Endothelial cell of umbilical vein (primary cell): Measurements from ENCODE around the gene SESN1. TPM values are rescaled to one million over a fixed set of nuclear protein-coding genes. Genes with fewer than 3 reads are reported as not detected.
"Not testable (repeated sequence)": the region's sequence is repeated elsewhere in the genome, so short reads cannot be mapped to it uniquely, and the experiment has no call there.

Experiments used
- BruUV-seq: library from RNA; stranded (reverse); fragments of 400-500 nt; replicated peaks from 2 replicates; lab custom pipeline; 2021; lab: Mats Ljungman, UMichigan
- CTCF ChIA-PET: fragments of 300-600, 350-600 bp; sonication (Branson Sonifier 250); formaldehyde crosslinking; loops from one replicate; lab custom pipeline; 2021; ENCODE audit warnings: antibody characterized with exemption, inconsistent platforms; lab: Charles Lee
- POLR2A ChIA-PET: fragments of 300-600, 350-600 bp; sonication (Branson Sonifier 250); formaldehyde crosslinking; loops from one replicate; lab custom pipeline; 2021; ENCODE audit warnings: antibody characterized with exemption, inconsistent platforms; lab: Charles Lee
- DNase-seq: peaks from one replicate; pipeline ENCODE4 v3.0.0-alpha.2; 2011; ENCODE audit warnings: low read depth, low spot score
- FAIRE-seq: peaks from 2 replicates; lab custom pipeline; 2011; peaks lifted over from hg19 to GRCh38; lab: Jason Lieb, UNC
- H2AFZ ChIP-seq: 2 replicates; pipeline ENCODE4 v1.6.0; 2012; ENCODE audit warnings: low read depth, low read length, control low read depth, inconsistent platforms
- H3K27ac ChIP-seq: 2 replicates; pipeline ENCODE4 v1.5.1; 2011; ENCODE audit warnings: low read depth, mild to moderate bottlenecking, control low read depth, low read length, moderate library complexity; ENCODE audit not compliant: insufficient read depth
- H3K27me3 ChIP-seq, 2 experiments: 2 replicates each; pipeline versions ENCODE4 v1.6.0 to v1.6.1; 2011; ENCODE audit warnings: low read length in 2 of 2, mixed read lengths in 1 of 2; ENCODE audit not compliant: control insufficient read depth in 2 of 2, insufficient read depth in 2 of 2
- H3K36me3 ChIP-seq, 2 experiments: 2 replicates in 1 of 2; 3 replicates in 1 of 2; pipeline ENCODE4 v1.5.1; 2011; ENCODE audit warnings: low read length in 2 of 2, mild to moderate bottlenecking in 1 of 2, moderate library complexity in 1 of 2; ENCODE audit not compliant: control insufficient read depth in 2 of 2, insufficient read depth in 2 of 2; ENCODE audit errors: extremely low read depth in 1 of 2
- H3K4me1 ChIP-seq: 3 replicates; pipeline ENCODE4 v1.5.1; 2011; ENCODE audit warnings: mild to moderate bottlenecking, low read length; ENCODE audit not compliant: control insufficient read depth, insufficient read depth; ENCODE audit errors: extremely low read depth
- H3K4me2 ChIP-seq: 2 replicates; pipeline ENCODE4 v1.6.1; 2011; ENCODE audit warnings: low read length, control low read depth, mixed read lengths; ENCODE audit not compliant: insufficient read depth
- H3K4me3 ChIP-seq, 3 experiments: fragments of 200-600 bp in 1 of 3; sonication (generic), shearing (Covaris generic) in 1 of 3; replicated peaks in 1 of 3; 2 replicates each; pipeline ENCODE4 v1.5.1; 2011 to 2016; ENCODE audit warnings: control low read depth in 3 of 3, low read length in 3 of 3, mild to moderate bottlenecking in 2 of 3, inconsistent platforms in 1 of 3, low read depth in 1 of 3, moderate library complexity in 1 of 3; ENCODE audit not compliant: insufficient read depth in 1 of 3
- H3K79me2 ChIP-seq: 2 replicates; pipeline ENCODE4 v1.6.0; 2012; ENCODE audit warnings: low read length, inconsistent platforms; ENCODE audit not compliant: control insufficient read depth, insufficient read depth
- H3K9ac ChIP-seq: replicated peaks from 2 replicates; pipeline ENCODE3; 2011; ENCODE audit warnings: low read length, control low read depth; ENCODE audit not compliant: insufficient read depth; ENCODE audit errors: extremely low read depth
- H3K9me1 ChIP-seq: replicated peaks from 3 replicates; pipeline ENCODE4 v1.6.0; 2011; ENCODE audit warnings: mild to moderate bottlenecking, low read length; ENCODE audit not compliant: control insufficient read depth, insufficient read depth; ENCODE audit errors: extremely low read depth
- H3K9me3 ChIP-seq: replicated peaks from 2 replicates; pipeline ENCODE4 v1.5.1; 2012; ENCODE audit warnings: low read length, inconsistent platforms; ENCODE audit not compliant: control insufficient read depth, insufficient read depth
- H4K20me1 ChIP-seq: replicated peaks from 2 replicates; pipeline ENCODE3; 2011; ENCODE audit warnings: mild to moderate bottlenecking, low read length; ENCODE audit not compliant: control insufficient read depth, insufficient read depth; ENCODE audit errors: extremely low read depth
- EZH2 ChIP-seq: IDR thresholded peaks from 2 replicates; pipeline ENCODE4 v1.6.1; 2012; ENCODE audit warnings: borderline replicate concordance, low read depth, mild to moderate bottlenecking, moderate library complexity, low read length, inconsistent platforms; ENCODE audit not compliant: severe bottlenecking
- FOS ChIP-seq: IDR thresholded peaks from 2 replicates; pipeline ENCODE4 v1.6.1; 2011; ENCODE audit warnings: mild to moderate bottlenecking, low read length, moderate library complexity, borderline replicate concordance; ENCODE audit not compliant: insufficient read depth
- GATA2 ChIP-seq: IDR thresholded peaks from 2 replicates; pipeline ENCODE4 v1.7.0; 2011; ENCODE audit warnings: low read depth, mild to moderate bottlenecking, moderate library complexity, mixed read lengths, low read length; ENCODE audit not compliant: insufficient read length, insufficient read depth
- JUN ChIP-seq: IDR thresholded peaks from 2 replicates; pipeline ENCODE4 v1.6.1; 2011; ENCODE audit warnings: borderline replicate concordance, low read depth; ENCODE audit not compliant: insufficient read length, insufficient read depth
- MYC ChIP-seq: IDR thresholded peaks from one replicate; pipeline ENCODE4 v1.6.1; 2011; ENCODE audit warnings: mild to moderate bottlenecking, low read depth, low read length
- POLR2A ChIP-seq: IDR thresholded peaks from 2 replicates; pipeline ENCODE4 v1.6.1; 2012; ENCODE audit warnings: low read depth, mild to moderate bottlenecking, control low read depth, low read length
- POLR2AphosphoS5 ChIP-seq: IDR thresholded peaks from 2 replicates; pipeline ENCODE4 v1.6.1; 2012; ENCODE audit warnings: low read depth, mild to moderate bottlenecking, control low read depth, low read length, moderate library complexity; ENCODE audit not compliant: insufficient read depth
- dilution Hi-C: fragments of 300-500 bp; cut with MboI; formaldehyde crosslinking; loops from one replicate; pipeline ENCODE4 v1.15.0; 2019; ENCODE audit warnings: low sequenced_read_pairs; ENCODE audit not compliant: extremely low pct_ligation_motif_present
- intact Hi-C: fragments of 100-400 bp; cut with micrococcal nuclease; formaldehyde crosslinking; loops from one replicate; pipeline ENCODE4 v1.10.0; 2022
- polyA plus RNA-seq, 4 experiments: library from polyadenylated mRNA; depleted of rRNA in 3 of 4; stranded (reverse) in 3 of 4; unstranded in 1 of 4; fragments of >200 nt; gene quantifications; 2 replicates each; pipeline versions ENCODE4 v1.2.1 to v1.2.3, GENCODE V29; 2011 to 2012; ENCODE audit warnings: missing spikeins in 1 of 4
- total RNA-seq: library from RNA; stranded (reverse); gene quantifications from 2 replicates; pipeline ENCODE4 v1.2.3, GENCODE V29; 2021
- TF ChIP-seq, protein P1 (sequence below), 2 donors: IDR thresholded peaks; 1 replicate in 1 of 2; 2 replicates in 1 of 2; pipeline ENCODE4 v1.5.1; 2011; ENCODE audit warnings: low read length in 2 of 2, mild to moderate bottlenecking in 2 of 2, moderate library complexity in 2 of 2, control low read depth in 1 of 2, inconsistent platforms in 1 of 2, low read depth in 1 of 2; ENCODE audit not compliant: insufficient read depth in 1 of 2; ENCODE audit errors: extremely low read depth in 1 of 2
- TF ChIP-seq, protein P2 (sequence below): IDR thresholded peaks from 2 replicates; pipeline ENCODE4 v1.6.1; 2011; ENCODE audit not compliant: insufficient read depth, insufficient read length

The SESN1 gene
- total and polyA plus RNA-seq, 2 donors (not counting 3 experiments of a cell fraction or from before 2014, with no cell fraction given): 7.1 to 15.6 TPM

DNA sequence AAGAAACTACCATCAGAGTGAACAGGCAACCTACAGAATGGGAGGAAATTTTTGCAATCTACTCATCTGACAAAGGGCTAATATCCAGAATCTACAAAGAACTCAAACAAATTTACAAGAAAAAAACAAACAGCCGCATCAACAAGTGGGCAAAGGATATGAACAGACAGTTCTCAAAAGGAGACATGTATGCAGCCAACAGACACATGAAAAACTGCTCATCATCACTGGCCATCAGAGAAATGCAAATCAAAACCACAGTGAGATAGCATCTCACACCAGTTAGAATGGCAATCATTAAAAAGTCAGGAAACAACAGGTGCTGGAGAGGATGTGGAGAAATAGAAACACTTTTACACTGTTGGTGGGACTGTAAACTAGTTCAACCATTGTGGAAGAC lies 41.0 kb upstream of the SESN1 start:
- BruUV-seq, H3K4me1 ChIP-seq, H3K27me3 ChIP-seq, H3K9me1 ChIP-seq, H2AFZ ChIP-seq, FAIRE-seq, H3K79me2 ChIP-seq, DNase-seq, H3K4me2 ChIP-seq, H3K4me3 ChIP-seq, H3K27ac ChIP-seq, POLR2A ChIA-PET, CTCF ChIA-PET, intact Hi-C loops, H3K9me3 ChIP-seq, dilution Hi-C loops, H3K9ac ChIP-seq, H4K20me1 ChIP-seq, H3K36me3 ChIP-seq: not testable (repeated sequence)

DNA sequence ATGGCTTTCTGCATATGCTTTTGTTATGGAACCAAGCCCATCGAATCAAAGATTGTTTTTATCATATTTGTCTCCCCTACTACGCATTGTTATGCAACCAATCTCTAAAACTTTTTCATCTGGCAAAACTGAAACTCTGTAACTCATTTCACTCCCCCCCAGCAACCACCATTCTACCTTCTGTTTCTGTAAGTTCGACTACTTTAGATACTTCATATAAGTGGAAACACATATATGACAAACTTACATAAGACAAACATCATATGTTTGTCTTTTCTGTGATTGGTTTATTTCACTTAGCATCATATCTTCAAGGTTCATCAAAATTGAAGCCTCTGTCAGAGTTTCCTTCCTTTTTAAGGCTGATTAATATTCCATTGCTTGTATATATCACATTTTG lies 35.4 kb upstream of the SESN1 start:
- H3K4me2 ChIP-seq: no peak overlapping the region
- H3K4me3 ChIP-seq: no peak overlapping the region
- DNase-seq: no peak
- no peaks in the 10 kb centered on the region for H3K9me3 ChIP-seq
- intact Hi-C loops (no loop called here), dilution Hi-C loops (no loop called here)
- TF ChIP-seq JUN (no peak), POLR2A (no peak), POLR2AphosphoS5 (no peak), FOS (no peak), MYC (no peak), GATA2 (no peak), EZH2 (no peak)
- TF ChIP-seq, protein P1, sequence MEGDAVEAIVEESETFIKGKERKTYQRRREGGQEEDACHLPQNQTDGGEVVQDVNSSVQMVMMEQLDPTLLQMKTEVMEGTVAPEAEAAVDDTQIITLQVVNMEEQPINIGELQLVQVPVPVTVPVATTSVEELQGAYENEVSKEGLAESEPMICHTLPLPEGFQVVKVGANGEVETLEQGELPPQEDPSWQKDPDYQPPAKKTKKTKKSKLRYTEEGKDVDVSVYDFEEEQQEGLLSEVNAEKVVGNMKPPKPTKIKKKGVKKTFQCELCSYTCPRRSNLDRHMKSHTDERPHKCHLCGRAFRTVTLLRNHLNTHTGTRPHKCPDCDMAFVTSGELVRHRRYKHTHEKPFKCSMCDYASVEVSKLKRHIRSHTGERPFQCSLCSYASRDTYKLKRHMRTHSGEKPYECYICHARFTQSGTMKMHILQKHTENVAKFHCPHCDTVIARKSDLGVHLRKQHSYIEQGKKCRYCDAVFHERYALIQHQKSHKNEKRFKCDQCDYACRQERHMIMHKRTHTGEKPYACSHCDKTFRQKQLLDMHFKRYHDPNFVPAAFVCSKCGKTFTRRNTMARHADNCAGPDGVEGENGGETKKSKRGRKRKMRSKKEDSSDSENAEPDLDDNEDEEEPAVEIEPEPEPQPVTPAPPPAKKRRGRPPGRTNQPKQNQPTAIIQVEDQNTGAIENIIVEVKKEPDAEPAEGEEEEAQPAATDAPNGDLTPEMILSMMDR (IDR thresholded peaks at IDR 0.05; ENCODE audit: extremely low read depth in 1 of 2, insufficient read depth in 1 of 2, low read depth in 1 of 2, low read length in 2 of 2): no peak
- TF ChIP-seq, protein P2, sequence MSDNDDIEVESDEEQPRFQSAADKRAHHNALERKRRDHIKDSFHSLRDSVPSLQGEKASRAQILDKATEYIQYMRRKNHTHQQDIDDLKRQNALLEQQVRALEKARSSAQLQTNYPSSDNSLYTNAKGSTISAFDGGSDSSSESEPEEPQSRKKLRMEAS: no peak
- no peaks in the 10 kb centered on the region for H4K20me1 ChIP-seq
- H3K27me3 ChIP-seq: no peaks in the 10 kb centered on the region
- no peaks in the 10 kb centered on the region for H3K36me3 ChIP-seq
- ChIA-PET CTCF (no interaction called here), POLR2A (no interaction called here)
- no peak overlapping the region for H3K9ac ChIP-seq
- FAIRE-seq: no peak
- H3K4me1 ChIP-seq: no peaks in the 10 kb centered on the region
- no peak overlapping the region for H2AFZ ChIP-seq
- no TSS peak for BruUV-seq
- peaks cover 2% of the 10 kb centered on the region for H3K79me2 ChIP-seq
- no peak overlapping the region for H3K27ac ChIP-seq
- no peaks in the 10 kb centered on the region for H3K9me1 ChIP-seq
